Measurements from ENCODE around the gene FIBCD1. TPM values are rescaled to one million over a fixed set of nuclear protein-coding genes. Genes with fewer than 3 reads are reported as not detected.

The FIBCD1 gene
- total and polyA plus RNA-seq, 11 donors = 0.24 to 3.9 (median 1.3) TPM; not detected in 2

GRCh38 chr9:130986356-130986965 is 47.4 kb upstream of the FIBCD1 start:
- TF ChIP-seq CTCF (IDR thresholded peaks at IDR 0.05) (no peak), POLR2A (IDR thresholded peaks at IDR 0.05) (no peak)
- Histone ChIP-seq H3K27me3 (peaks cover 0 to 10% (median 0%) of the 10 kb centered on the region in 9 donors), H3K4me3 (no peak overlapping the region), H3K36me3 (no peaks in the 10 kb centered on the region), H3K9me3 (no peaks in the 10 kb centered on the region), H3K27ac (no peak overlapping the region), H3K4me1 (no peaks in the 10 kb centered on the region)
- intact Hi-C loops (cut with DNase I) = no loop called here
- 68 to 73% (median 70%) methylated on average over 22 to 24 of the region's 24 CpGs for WGBS, 4 donors
- ATAC-seq = no peak
- DNase-seq = no peak

- Histone ChIP-seq H3K9me3 (no peaks in the 10 kb centered on the region), H3K36me3 (no peaks in the 10 kb centered on the region), H3K4me3 (no peak overlapping the region), H3K27ac (no peak overlapping the region), H3K4me1 (no peaks in the 10 kb centered on the region), H3K27me3 (peaks cover 0 to 13% (median 0%) of the 10 kb centered on the region in 9 donors)
- intact Hi-C loops (cut with DNase I) = no loop called here
- DNase-seq (no peak), ATAC-seq (no peak)
- TF ChIP-seq CTCF (IDR thresholded peaks at IDR 0.05) (no peak), POLR2A (IDR thresholded peaks at IDR 0.05) (no peak)
- 78 to 81% (median 79%) methylated on average over 5 of the region's 5 CpGs for WGBS, 4 donors
Measured at GRCh38 chr9:130985606-130986162, 46.6 kb upstream of the FIBCD1 start.

GRCh38 chr9:130985029-130985428 is 46.0 kb upstream of the FIBCD1 start:
- Histone ChIP-seq H3K4me3 (no peak overlapping the region), H3K36me3 (no peaks in the 10 kb centered on the region), H3K4me1 (no peaks in the 10 kb centered on the region), H3K27ac (no peak overlapping the region), H3K27me3 (peaks cover 0 to 16% (median 0%) of the 10 kb centered on the region in 9 donors), H3K9me3 (no peaks in the 10 kb centered on the region)
- DNase-seq = no peak
- 83 to 89% (median 87%) methylated on average over 6 of the region's 6 CpGs for WGBS, 4 donors
- intact Hi-C loops (cut with DNase I) = no loop called here
- ATAC-seq = no peak
- no peak for TF ChIP-seq POLR2A (IDR thresholded peaks at IDR 0.05)
- TF ChIP-seq CTCF (IDR thresholded peaks at IDR 0.05) = no peak

GRCh38 chr9:130984521-130984920 is 45.5 kb upstream of the FIBCD1 start:
- WGBS, 4 donors = 83 to 96% (median 91%) methylated on average over 8 of the region's 8 CpGs
- intact Hi-C loops (cut with DNase I) = no loop called here
- DNase-seq (no peak), ATAC-seq (no peak)
- H3K27me3 ChIP-seq = peaks cover 0 to 14% (median 0%) of the 10 kb centered on the region in 9 donors
- no peak overlapping the region for H3K27ac ChIP-seq
- TF ChIP-seq POLR2A (IDR thresholded peaks at IDR 0.05) (no peak), CTCF (IDR thresholded peaks at IDR 0.05) (no peak)
- no peak overlapping the region for H3K4me3 ChIP-seq
- no peaks in the 10 kb centered on the region for H3K4me1 ChIP-seq
- no peaks in the 10 kb centered on the region for H3K9me3 ChIP-seq
- H3K36me3 ChIP-seq = no peaks in the 10 kb centered on the region
